ENCODE measurements around the gene GNAO1. TPM values are rescaled to one million over a fixed set of nuclear protein-coding genes. Genes with fewer than 3 reads are reported as not detected.

The GNAO1 gene
- total RNA-seq, 1 experiment from 2014 or later, result not detected

DNA sequence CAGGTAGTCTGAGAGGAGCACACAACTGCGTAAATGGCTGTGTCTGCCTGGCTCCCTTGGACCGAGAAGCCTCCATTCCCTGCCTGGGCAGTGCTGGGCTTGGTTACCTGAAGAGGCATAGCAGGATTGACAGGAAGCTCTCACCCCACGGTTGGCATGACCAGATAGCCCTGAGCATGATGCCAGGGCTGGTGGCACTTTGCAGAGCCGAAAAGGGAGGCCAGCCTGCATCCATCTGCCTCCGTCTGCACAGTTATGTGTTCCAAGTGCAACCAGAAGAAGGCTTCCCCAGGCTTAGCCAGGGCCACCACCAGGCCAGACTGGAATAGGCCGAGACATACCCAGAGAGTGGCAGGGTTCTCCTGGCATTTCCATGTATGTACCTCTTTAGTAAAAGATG lies 36.6 kb downstream of the GNAO1 start:
- no peaks in the 10 kb centered on the region for H3K9me3 Mint-ChIP-seq (ENCODE audit: low read depth, unreplicated experiment)
- TF ChIP-seq, protein P1, sequence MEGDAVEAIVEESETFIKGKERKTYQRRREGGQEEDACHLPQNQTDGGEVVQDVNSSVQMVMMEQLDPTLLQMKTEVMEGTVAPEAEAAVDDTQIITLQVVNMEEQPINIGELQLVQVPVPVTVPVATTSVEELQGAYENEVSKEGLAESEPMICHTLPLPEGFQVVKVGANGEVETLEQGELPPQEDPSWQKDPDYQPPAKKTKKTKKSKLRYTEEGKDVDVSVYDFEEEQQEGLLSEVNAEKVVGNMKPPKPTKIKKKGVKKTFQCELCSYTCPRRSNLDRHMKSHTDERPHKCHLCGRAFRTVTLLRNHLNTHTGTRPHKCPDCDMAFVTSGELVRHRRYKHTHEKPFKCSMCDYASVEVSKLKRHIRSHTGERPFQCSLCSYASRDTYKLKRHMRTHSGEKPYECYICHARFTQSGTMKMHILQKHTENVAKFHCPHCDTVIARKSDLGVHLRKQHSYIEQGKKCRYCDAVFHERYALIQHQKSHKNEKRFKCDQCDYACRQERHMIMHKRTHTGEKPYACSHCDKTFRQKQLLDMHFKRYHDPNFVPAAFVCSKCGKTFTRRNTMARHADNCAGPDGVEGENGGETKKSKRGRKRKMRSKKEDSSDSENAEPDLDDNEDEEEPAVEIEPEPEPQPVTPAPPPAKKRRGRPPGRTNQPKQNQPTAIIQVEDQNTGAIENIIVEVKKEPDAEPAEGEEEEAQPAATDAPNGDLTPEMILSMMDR (IDR thresholded peaks at IDR 0.05; ENCODE audit: unreplicated experiment), result no peak
- peaks cover 92% of the 10 kb centered on the region for H3K27me3 Mint-ChIP-seq (ENCODE audit: unreplicated experiment)
- H3K4me3 Mint-ChIP-seq (ENCODE audit: low read depth, unreplicated experiment), result no peak overlapping the region
- CTCF ChIA-PET, result no interaction called here
- intact Hi-C loops (cut with micrococcal nuclease; ENCODE audit: unreplicated experiment), result no loop called here
- DNase-seq, result no peak
- no peaks in the 10 kb centered on the region for H3K4me1 Mint-ChIP-seq (ENCODE audit: low read depth, unreplicated experiment)
- BruUV-seq (replicated peaks), result no TSS peak
- H3K27ac Mint-ChIP-seq (ENCODE audit: unreplicated experiment), result no peak overlapping the region
- no peaks in the 10 kb centered on the region for H3K36me3 Mint-ChIP-seq (ENCODE audit: insufficient read depth, unreplicated experiment)

DNA sequence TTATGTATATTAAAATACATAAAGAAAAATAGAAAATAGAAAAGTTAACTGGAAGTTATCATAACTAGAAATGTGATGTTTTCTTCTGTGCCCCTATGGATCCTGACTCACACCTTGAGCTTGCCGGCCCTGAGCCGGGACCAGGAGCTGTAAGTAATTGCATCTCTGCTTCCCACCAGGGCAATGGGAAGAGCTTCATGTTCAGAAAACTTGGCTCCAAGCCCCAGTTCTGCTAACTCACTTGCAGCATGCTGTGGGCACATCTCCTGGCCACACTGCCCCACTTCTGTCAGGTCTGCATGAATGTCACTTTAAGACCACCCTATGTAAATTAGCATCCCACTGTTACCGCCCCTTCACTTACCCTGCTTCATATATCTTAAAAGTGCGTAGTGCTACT lies 37.2 kb downstream of the GNAO1 start:
- Mint-ChIP-seq H3K4me3 (ENCODE audit: low read depth, unreplicated experiment) (no peak overlapping the region), H3K27me3 (ENCODE audit: unreplicated experiment) (peaks cover 92% of the 10 kb centered on the region), H3K9me3 (ENCODE audit: low read depth, unreplicated experiment) (no peaks in the 10 kb centered on the region), H3K4me1 (ENCODE audit: low read depth, unreplicated experiment) (no peaks in the 10 kb centered on the region), H3K36me3 (ENCODE audit: insufficient read depth, unreplicated experiment) (no peaks in the 10 kb centered on the region), H3K27ac (ENCODE audit: unreplicated experiment) (no peak overlapping the region)
- CTCF ChIA-PET, result no interaction called here
- no peak for DNase-seq
- TF ChIP-seq, protein P1 (IDR thresholded peaks at IDR 0.05; ENCODE audit: unreplicated experiment), result no peak
- intact Hi-C loops (cut with micrococcal nuclease; ENCODE audit: unreplicated experiment), result no loop called here
- BruUV-seq (replicated peaks), result no TSS peak

DNA sequence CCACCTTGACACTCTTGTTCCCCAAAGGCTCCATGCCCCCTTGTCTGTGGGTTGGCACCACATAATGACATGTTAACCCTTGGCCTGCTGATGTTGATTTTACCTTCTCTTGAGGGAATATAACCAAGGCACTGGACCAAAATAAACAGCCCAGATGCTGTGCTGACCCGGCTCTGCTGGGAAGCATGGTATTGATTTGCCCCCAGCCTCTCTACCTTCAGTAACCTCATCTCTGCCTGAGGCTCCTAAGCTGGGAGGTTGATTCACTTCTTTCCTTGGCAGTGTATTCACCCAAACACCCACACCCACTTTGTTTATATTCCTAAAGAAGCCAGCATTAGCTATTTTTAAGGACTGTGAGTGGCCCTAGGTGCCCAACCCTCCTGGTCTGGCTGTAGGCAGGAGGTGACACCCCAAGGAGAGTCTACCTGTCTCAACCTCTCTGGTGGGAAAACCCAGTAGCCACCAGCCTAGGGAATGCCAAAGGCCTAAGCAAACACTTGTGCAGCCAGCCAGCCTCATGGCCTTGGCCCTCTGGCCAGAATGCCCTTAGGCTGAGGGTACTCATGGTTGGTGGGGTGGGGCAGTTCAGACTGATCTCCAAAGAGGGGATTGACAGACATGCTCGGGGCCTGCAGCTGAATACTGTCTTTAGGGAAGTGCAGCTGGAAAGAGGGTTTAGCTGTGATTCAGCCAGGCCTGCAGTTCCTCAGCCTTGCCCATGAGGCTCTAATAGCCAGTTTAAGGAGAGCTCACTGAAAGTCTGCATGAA lies 42.7 kb downstream of the GNAO1 start:
- CTCF ChIA-PET, result interaction anchor here (1.2 kb wide), 1 partner anchor 17 kb away, joined by 4 read pairs; no protein-coding TSS in a partner anchor
- Mint-ChIP-seq H3K4me3 (ENCODE audit: low read depth, unreplicated experiment) (no peak overlapping the region), H3K4me1 (ENCODE audit: low read depth, unreplicated experiment) (no peaks in the 10 kb centered on the region), H3K27ac (ENCODE audit: unreplicated experiment) (no peak overlapping the region), H3K27me3 (ENCODE audit: unreplicated experiment) (peaks cover 93% of the 10 kb centered on the region), H3K9me3 (ENCODE audit: low read depth, unreplicated experiment) (no peaks in the 10 kb centered on the region), H3K36me3 (ENCODE audit: insufficient read depth, unreplicated experiment) (no peaks in the 10 kb centered on the region)
- TF ChIP-seq, protein P1 (IDR thresholded peaks at IDR 0.05; ENCODE audit: unreplicated experiment), result no peak
- no peak for DNase-seq
- no TSS peak for BruUV-seq (replicated peaks)
- intact Hi-C loops (cut with micrococcal nuclease; ENCODE audit: unreplicated experiment), result no loop called here

DNA sequence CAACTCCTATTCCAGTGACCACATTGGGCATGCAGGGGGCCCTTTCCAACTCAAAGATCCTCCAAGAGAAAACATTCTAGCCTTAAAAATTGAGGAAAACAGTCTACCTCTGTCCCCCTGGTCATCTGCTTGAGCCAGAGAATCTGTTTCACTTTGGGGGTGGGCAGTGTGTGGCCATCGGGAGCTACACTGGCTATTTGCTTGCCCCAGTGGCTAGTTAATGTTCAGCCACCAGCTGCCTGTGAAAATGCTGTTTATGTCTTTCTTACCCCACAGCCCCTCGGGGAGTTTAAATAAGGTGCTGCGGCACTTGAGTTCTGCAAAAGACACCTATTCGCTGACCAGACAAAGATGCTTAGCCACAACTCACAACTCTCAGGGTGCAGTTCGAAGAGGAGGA lies 43.4 kb downstream of the GNAO1 start:
- CTCF ChIA-PET, result no interaction called here
- no peak for DNase-seq
- TF ChIP-seq, protein P1 (IDR thresholded peaks at IDR 0.05; ENCODE audit: unreplicated experiment), result no peak
- Mint-ChIP-seq H3K4me1 (ENCODE audit: low read depth, unreplicated experiment) (no peaks in the 10 kb centered on the region), H3K27ac (ENCODE audit: unreplicated experiment) (no peak overlapping the region), H3K4me3 (ENCODE audit: low read depth, unreplicated experiment) (no peak overlapping the region), H3K36me3 (ENCODE audit: insufficient read depth, unreplicated experiment) (no peaks in the 10 kb centered on the region), H3K9me3 (ENCODE audit: low read depth, unreplicated experiment) (no peaks in the 10 kb centered on the region), H3K27me3 (ENCODE audit: unreplicated experiment) (peaks cover 93% of the 10 kb centered on the region)
- BruUV-seq (replicated peaks), result no TSS peak
- intact Hi-C loops (cut with micrococcal nuclease; ENCODE audit: unreplicated experiment), result no loop called here
